GM23248 (cell line): ENCODE measurements around the gene PLEKHG4B. TPM values are rescaled to one million over a fixed set of nuclear protein-coding genes. Genes with fewer than 3 reads are reported as not detected.
A peak's percentile ranks its signal among the peaks of the same experiment; 100 is the strongest.

ENCODE experiments used
- DNase-seq: peaks from one replicate; pipeline ENCODE4 v3.0.0-alpha.2; 2015
- H2AFZ ChIP-seq: fragments of 200-600 bp; sonication (generic); 2 replicates; pipeline ENCODE4 v1.6.1; 2016; ENCODE audit warnings: antibody characterized with exemption
- H3F3A ChIP-seq: fragments of 200-600 bp; sonication (generic); 2 replicates; pipeline ENCODE4 v1.6.1; 2016; ENCODE audit warnings: mild to moderate bottlenecking, antibody characterized with exemption, mixed run types; ENCODE audit not compliant: insufficient read depth
- H3K27ac ChIP-seq: fragments of 200-600 bp; sonication (generic); 2 replicates; pipeline ENCODE4 v1.5.1; 2016; ENCODE audit warnings: mild to moderate bottlenecking
- H3K27me3 ChIP-seq: fragments of 200-600 bp; sonication (generic); replicated peaks from 2 replicates; pipeline ENCODE4 v1.6.1; 2016; ENCODE audit warnings: mild to moderate bottlenecking; ENCODE audit not compliant: insufficient read depth
- H3K36me3 ChIP-seq: fragments of 200-600 bp; sonication (generic); 2 replicates; pipeline ENCODE4 v1.6.1; 2016; ENCODE audit warnings: low read depth, mild to moderate bottlenecking
- H3K4me1 ChIP-seq: fragments of 200-600 bp; sonication (generic); 2 replicates; pipeline ENCODE4 v1.6.1; 2016; ENCODE audit warnings: mild to moderate bottlenecking; ENCODE audit not compliant: insufficient read depth
- H3K4me2 ChIP-seq: fragments of 200-600 bp; sonication (generic); one replicate; pipeline ENCODE4 v1.6.1; 2016; ENCODE audit warnings: mild to moderate bottlenecking; ENCODE audit not compliant: unreplicated experiment
- H3K4me3 ChIP-seq: fragments of 200-600 bp; sonication (generic); 2 replicates; pipeline ENCODE4 v1.5.1; 2016; ENCODE audit warnings: mild to moderate bottlenecking
- H3K79me2 ChIP-seq: fragments of 200-600 bp; sonication (generic); 2 replicates; pipeline ENCODE4 v1.6.1; 2016; ENCODE audit warnings: mild to moderate bottlenecking; ENCODE audit not compliant: insufficient read depth
- H3K9ac ChIP-seq: fragments of 200-600 bp; sonication (generic); 2 replicates; pipeline ENCODE4 v1.6.1; 2016; ENCODE audit warnings: mild to moderate bottlenecking
- H3K9me2 ChIP-seq: fragments of 200-600 bp; sonication (generic); 2 replicates; pipeline ENCODE4 v1.6.1; 2016; ENCODE audit warnings: mixed run types, mild to moderate bottlenecking, moderate library complexity; ENCODE audit not compliant: insufficient read depth
- H3K9me3 ChIP-seq: fragments of 200-600 bp; sonication (generic); one replicate; pipeline ENCODE4 v1.6.1; 2017; ENCODE audit warnings: low read depth
- H4K20me1 ChIP-seq: fragments of 200-600 bp; sonication (generic); 2 replicates; pipeline ENCODE4 v1.6.0; 2016; ENCODE audit not compliant: insufficient read depth
- EZH2 ChIP-seq: fragments of 200-600 bp; sonication (generic); IDR thresholded peaks from 2 replicates; pipeline ENCODE4 v1.6.1; 2018; ENCODE audit warnings: antibody characterized with exemption, mild to moderate bottlenecking; ENCODE audit not compliant: insufficient read depth, poor library complexity, severe bottlenecking
- EZH2phosphoT487 ChIP-seq: fragments of 200-600 bp; sonication (generic); IDR thresholded peaks from 2 replicates; pipeline ENCODE4 v1.6.1; 2018; ENCODE audit warnings: antibody characterized with exemption, moderate library complexity, mild to moderate bottlenecking, low read depth; ENCODE audit not compliant: insufficient read depth
- WGBS, 2 experiments: methylation state at CpG; one replicate each; pipeline ENCODE4 v1.1.6; 2015 to 2017; ENCODE audit warnings: low lambda C conversion rate in 2 of 2, low coverage in 1 of 2; ENCODE audit errors: missing lambda C conversion rate in 2 of 2; 5-methylcytosine and 5-hydroxymethylcytosine counted together
- in situ Hi-C: fragments of 300-500 bp; cut with MboI; formaldehyde crosslinking; loops from 2 replicates; pipeline ENCODE4 v1.15.0; 2020
- polyA plus RNA-seq: library from polyadenylated mRNA; unstranded; fragments of >200 nt; fragmentation: Nextera tagmentation; extraction: Ambion mirVana; gene quantifications from 2 replicates; pipeline ENCODE4 v1.2.1, GENCODE V29; 2016
- total RNA-seq: library from RNA; depleted of rRNA; stranded (reverse); fragments of >200 nt; shearing (Covaris generic); gene quantifications from 2 replicates; pipeline ENCODE4 v1.2.3, GENCODE V29; 2014

The PLEKHG4B gene
- total and polyA plus RNA-seq, 2 experiments from 2014 or later = not detected

DNA sequence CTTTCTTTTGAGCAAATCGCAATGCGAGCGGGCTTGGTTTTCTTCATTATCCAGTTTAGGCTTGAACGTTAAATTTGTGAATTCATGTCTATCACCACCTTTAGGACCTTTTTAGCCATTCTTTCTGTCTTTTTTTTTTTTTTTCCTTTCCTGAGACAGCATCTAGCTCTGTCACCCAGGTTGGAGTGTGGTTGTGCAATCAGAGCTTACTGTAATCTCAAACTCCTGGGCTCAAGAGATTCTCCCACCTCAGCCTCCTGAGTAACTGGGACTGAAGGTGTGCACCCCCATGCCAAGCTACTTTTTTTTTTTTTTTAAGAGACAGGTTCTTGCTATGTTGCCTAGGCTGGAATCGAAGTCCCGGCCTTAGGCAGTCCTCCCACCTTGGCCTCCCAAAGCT, 60.1 kb downstream of the PLEKHG4B start:
- Histone ChIP-seq H3K79me2 (no peaks in the 10 kb centered on the region), H3K9ac (no peak overlapping the region)
- no peak for DNase-seq

DNA sequence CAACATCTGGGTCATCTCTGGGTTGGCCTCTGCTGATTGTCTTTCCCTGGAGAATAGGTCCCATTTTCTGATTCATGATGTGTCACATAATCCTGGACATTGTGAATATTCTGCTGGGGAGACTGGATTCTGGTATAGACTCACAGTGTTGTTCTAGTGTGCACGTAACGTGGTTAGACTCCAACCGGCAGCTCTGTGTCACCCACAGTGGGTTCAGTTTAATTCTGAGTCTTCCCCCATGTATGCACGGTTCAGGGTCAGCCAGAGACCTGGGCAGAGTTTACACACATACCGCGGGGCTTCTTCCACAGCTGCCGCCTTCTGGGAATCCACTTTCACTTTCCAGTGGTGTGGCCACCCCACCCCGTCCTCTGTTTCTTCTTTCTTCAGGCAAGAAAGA, 61.3 kb downstream of the PLEKHG4B start:
- Histone ChIP-seq H3F3A (no peaks in the 10 kb centered on the region), H3K4me1 (no peaks in the 10 kb centered on the region), H3K79me2 (no peaks in the 10 kb centered on the region), H3K9me3 (no peaks in the 10 kb centered on the region), H4K20me1 (no peaks in the 10 kb centered on the region), H3K36me3 (no peaks in the 10 kb centered on the region), H3K4me2 (no peak overlapping the region), H3K4me3 (no peak overlapping the region), H3K9ac (no peak overlapping the region), H3K27ac (no peak overlapping the region), H2AFZ (no peak overlapping the region), H3K27me3 (no peaks in the 10 kb centered on the region), H3K9me2 (no peaks in the 10 kb centered on the region)
- DNase-seq = peak; percentile 48
- TF ChIP-seq EZH2phosphoT487 = no peak
- WGBS, 2 experiments = 60 to 74% methylated on average over 8 of the region's 8 CpGs
- in situ Hi-C loops = no loop called here

More for the DNA sequence above, 60.1 kb downstream of the PLEKHG4B start:
- TF ChIP-seq EZH2 (no peak), EZH2phosphoT487 (no peak)
- 81 to 88% methylated on average over 6 of the region's 6 CpGs for WGBS, 2 experiments
- Histone ChIP-seq H3K27me3 (no peaks in the 10 kb centered on the region), H2AFZ (no peak overlapping the region), H3K36me3 (0 out of 2 replicates have a peak, but pooled peaks cover 4% of the 10 kb centered on the region), H3F3A (no peaks in the 10 kb centered on the region), H3K4me2 (no peak overlapping the region), H3K4me3 (no peak overlapping the region), H3K9me2 (no peaks in the 10 kb centered on the region), H4K20me1 (no peaks in the 10 kb centered on the region), H3K27ac (no peak overlapping the region), H3K9me3 (no peaks in the 10 kb centered on the region), H3K4me1 (no peaks in the 10 kb centered on the region)
- in situ Hi-C loops = no loop called here

DNA sequence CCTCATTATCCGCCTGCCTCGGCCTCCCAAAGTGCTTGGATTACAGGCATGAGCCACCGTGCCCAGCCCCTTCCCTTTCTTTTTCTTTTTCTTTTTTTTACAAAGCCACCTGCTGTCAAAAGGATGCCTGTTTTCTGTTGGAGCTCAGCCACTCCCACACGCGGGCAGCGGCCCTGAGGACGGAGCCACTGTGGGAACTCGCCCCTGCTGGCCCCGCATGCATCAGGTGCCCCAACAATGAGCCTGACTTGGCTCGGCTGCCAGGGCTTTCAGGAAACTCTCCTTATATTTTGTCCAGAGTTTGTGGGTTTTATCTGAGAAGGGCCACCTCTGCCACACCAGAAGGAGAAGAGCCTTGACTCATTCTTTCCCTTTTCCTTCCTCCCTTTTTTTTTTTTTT, 62.3 kb downstream of the PLEKHG4B start:
- H3K4me3 ChIP-seq = no peak overlapping the region
- no peaks in the 10 kb centered on the region; the same call in 1 of the 2 replicates for H3K4me1 ChIP-seq
- no peaks in the 10 kb centered on the region for H3K27me3 ChIP-seq
- no peak overlapping the region for H2AFZ ChIP-seq
- H3K9me2 ChIP-seq = no peaks in the 10 kb centered on the region
- no peaks in the 10 kb centered on the region for H3K36me3 ChIP-seq
- no peak overlapping the region for H3K9ac ChIP-seq
- H3K9me3 ChIP-seq = no peaks in the 10 kb centered on the region
- DNase-seq = peak; percentile 19
- H3K79me2 ChIP-seq = no peaks in the 10 kb centered on the region
- no peak for TF ChIP-seq EZH2
- TF ChIP-seq EZH2phosphoT487 = no peak
- no peak overlapping the region for H3K27ac ChIP-seq
- H3F3A ChIP-seq = no peaks in the 10 kb centered on the region
- WGBS, 2 experiments = 85 to 91% methylated on average over 10 of the region's 10 CpGs
- H4K20me1 ChIP-seq = no peaks in the 10 kb centered on the region
- H3K4me2 ChIP-seq = no peak overlapping the region
- in situ Hi-C loops = no loop called here

DNA sequence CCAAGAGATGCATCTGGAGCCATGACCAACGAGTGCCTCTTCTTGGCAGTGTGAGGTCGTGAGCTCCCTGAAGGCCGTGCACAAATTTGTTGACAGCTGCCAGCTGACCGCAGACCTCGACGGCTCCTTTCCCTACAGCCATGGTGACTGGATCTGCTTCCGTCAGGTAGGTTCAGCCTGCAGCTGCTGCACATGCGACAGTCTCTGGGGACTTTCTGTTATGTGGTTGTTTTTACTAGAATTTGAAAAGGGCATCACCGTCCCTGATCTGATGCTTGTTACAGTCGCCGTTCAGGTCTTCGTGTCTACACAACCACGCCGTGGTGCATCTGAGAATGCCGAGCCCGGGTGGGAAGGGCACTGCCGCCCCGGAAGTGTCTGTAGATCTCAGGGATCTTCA, 62.9 kb downstream of the PLEKHG4B start:
- Histone ChIP-seq H3K4me3 (no peak overlapping the region), H3K27me3 (no peaks in the 10 kb centered on the region), H3K4me2 (no peak overlapping the region), H3K27ac (no peak overlapping the region), H4K20me1 (no peaks in the 10 kb centered on the region), H3F3A (no peaks in the 10 kb centered on the region), H3K9me3 (no peaks in the 10 kb centered on the region), H3K79me2 (no peaks in the 10 kb centered on the region), H2AFZ (no peak overlapping the region), H3K4me1 (peaks cover 3% of the 10 kb centered on the region), H3K9ac (no peak overlapping the region), H3K9me2 (no peaks in the 10 kb centered on the region), H3K36me3 (no peaks in the 10 kb centered on the region)
- no peak for DNase-seq
- WGBS, 2 experiments = 75 to 77% methylated on average over 18 of the region's 18 CpGs
- TF ChIP-seq EZH2 (no peak), EZH2phosphoT487 (no peak)
- in situ Hi-C loops = no loop called here
